Panc1 (cell line): Measurements from ENCODE around the gene KLF16.

Experiments
- CTCF ChIP-seq: fragments of 450-650 bp; IDR thresholded peaks from 2 replicates; pipeline ENCODE4 v1.5.1; 2017; ENCODE audit warnings: mild to moderate bottlenecking
- REST ChIP-seq, 2 experiments: IDR thresholded peaks; 2 replicates each; pipeline ENCODE4 v1.6.1; 2011 to 2012; ENCODE audit warnings: low read depth in 2 of 2, control low read depth in 1 of 2, low read length in 1 of 2, mild to moderate bottlenecking in 1 of 2, moderate library complexity in 1 of 2; ENCODE audit not compliant: insufficient read depth in 1 of 2

- TF ChIP-seq CTCF (no peak), REST (IDR thresholded peaks at IDR 0.05; ENCODE audit: insufficient read depth in 1 of 2, low read depth in 2 of 2, low read length in 1 of 2) (no peak)
These were observed 15.5 kb downstream of the KLF16 start for GRCh38 chr19:1847684-1848398.
